ENCODE measurements around the gene ADCY3. TPM values are rescaled to one million over a fixed set of nuclear protein-coding genes. Genes with fewer than 3 reads are reported as not detected.

Gene ADCY3
- total RNA-seq = 40.6 and 43.0 TPM in 2 replicates

DNA sequence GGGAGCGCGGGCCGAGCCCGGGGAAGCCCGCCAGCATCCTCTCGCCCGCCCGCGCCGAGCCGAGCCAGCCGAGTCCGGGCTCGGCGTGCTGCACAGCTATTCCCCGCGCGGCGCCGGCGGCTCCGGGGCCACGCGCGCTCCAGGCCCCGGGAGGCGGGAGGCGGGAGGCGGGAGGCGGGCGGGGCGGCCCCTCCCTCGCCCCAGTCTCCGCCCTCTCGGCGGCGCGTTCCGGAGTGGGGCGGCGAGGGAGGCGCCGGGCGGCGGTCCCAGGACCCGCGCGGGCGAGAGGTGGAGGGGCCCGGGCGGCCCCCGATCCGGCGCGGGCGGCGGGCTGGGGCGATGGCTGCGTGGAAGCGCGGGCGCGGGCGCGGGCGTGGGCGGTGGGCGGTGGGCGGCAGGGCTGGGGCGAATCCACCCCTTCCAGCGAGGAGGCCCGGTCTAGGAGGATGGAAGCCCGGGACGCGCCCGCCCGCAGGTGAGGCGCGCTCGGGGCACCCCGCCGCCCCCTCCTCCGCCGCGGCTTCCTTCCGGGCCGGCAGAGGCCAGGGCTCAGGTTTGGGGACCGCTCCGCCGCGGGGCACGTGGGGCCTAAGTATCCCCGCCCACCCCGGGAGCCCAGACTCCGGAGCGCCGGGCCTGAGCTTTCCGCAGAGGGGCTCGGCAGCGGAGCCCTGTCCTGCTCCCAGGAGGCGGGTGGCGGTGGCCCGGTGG is at the start of gene ADCY3:
Gene ADCY3, minus strand, starts transcription at position 140 of the 711 bp plus-strand sequence. CDS start 1,250 bp downstream, outside the sequence.
- intact Hi-C loops (cut with micrococcal nuclease) = loop anchor here (1.0 to 10.0 kb wide), 5 partner anchors 122 to 563 kb away; partner anchors contain the start of genes EFR3B and NCOA1

- intact Hi-C loops (cut with micrococcal nuclease) = loop anchor here (2.0 to 10.0 kb wide), 9 partner anchors 285 to 1378 kb away; partner anchors contain the start of genes ADGRF3, ATAD2B, DTNB and RAB10
Observed at GRCh38 chr2:24969784-24970183, 49.7 kb upstream of the ADCY3 start.

DNA sequence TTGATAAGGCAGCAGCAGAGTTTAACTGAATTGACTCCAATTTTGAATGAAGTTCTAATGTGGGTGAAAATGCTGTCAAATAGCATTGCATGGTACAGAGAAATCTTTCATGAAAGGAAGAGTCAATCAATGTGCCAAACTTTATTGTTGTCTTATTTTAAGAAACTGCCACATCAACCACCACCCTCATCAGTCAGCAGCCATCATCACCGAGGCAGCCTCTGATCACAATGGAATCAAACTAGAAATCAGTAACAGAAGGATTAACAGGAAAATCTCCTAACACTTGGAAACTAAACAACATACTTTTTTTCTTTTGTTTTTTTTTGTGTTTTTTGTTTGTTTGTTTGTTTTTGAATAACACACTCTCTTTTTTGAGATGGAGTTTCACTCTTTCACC is 41.9 kb upstream of the ADCY3 start:
- intact Hi-C loops (cut with micrococcal nuclease) = no loop called here

GRCh38 chr2:24959761-24960160 is 39.7 kb upstream of the ADCY3 start:
- intact Hi-C loops (cut with micrococcal nuclease) = no loop called here

GRCh38 chr2:24958411-24958935 is 38.4 kb upstream of the ADCY3 start:
- intact Hi-C loops (cut with micrococcal nuclease) = no loop called here

- intact Hi-C loops (cut with micrococcal nuclease) = no loop called here
Observed at GRCh38 chr2:24957976-24958375, 37.9 kb upstream of the ADCY3 start.

DNA sequence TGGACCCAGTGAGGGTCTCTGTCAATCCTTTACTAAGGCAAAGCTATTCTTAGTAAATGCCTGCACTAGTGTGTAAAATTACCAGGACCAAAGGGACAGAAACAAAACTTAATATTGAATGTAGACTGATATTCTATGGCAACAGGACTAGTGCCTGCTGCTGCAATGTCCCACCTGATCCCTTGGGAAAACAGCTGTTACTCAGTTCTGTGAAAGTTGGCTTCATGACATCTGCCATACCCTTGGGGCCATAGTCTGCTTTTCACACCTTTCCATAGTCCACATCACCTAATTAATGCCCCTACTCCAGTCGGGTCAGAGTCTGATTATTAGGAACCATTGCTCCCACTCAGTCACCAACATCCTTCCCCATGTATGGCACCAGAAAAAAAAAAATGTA is 37.2 kb upstream of the ADCY3 start:
- intact Hi-C loops (cut with micrococcal nuclease) = no loop called here

DNA sequence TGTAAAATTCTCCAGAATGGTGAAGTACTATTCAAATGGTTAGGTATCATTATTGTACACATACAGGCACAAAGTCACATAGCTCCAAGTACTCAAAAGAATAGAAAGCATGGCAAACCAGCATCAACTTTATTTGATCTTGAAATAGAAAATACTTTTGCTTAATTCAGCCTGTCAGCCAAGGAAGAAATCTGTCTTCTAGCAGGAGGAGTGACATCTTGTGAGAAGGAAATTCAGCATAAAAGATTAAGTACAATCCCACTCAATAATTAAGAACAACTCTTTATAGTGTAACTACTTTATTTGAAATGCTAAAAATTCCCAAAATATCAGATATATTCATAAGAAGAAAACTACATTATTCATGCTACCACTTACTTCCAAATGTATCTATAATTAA is 35.9 kb upstream of the ADCY3 start:
- intact Hi-C loops (cut with micrococcal nuclease) = no loop called here

DNA sequence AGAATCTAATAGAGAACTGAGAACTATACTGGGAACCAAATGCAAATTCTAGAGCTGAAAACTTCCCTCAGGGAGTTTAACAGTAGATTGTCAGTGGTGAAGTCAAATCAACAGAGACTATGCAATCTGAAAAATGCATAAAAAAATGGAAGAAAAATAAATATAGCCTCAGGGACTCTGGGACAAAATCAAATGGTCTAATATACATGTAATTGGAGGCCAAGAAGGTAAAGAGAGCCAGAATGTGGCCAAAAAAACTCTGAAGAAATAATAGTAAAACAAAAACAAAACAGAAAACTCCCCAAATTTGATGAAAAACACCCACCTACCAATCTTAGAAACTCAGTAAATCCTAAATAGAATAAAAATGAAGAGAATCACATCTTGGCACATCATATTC is 35.2 kb upstream of the ADCY3 start:
- intact Hi-C loops (cut with micrococcal nuclease) = no loop called here

DNA sequence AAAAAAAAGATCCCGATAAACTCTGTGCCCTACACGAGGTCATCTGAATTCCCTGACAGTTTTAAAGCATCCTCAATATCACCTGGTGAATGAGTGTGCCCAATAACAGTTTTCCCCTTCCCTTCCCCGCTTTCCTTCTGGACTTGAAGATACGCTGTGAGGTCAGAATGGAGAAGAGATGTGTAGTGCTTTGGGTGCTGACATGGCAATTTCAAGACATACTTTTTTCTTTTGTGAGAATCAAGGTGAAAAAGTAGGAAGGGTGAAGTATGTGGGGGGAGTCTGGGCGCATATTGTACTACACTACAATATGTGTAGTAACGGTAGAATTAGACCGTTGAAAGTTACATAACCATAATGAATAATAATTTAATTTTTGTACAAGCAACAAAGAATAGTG is 30.1 kb upstream of the ADCY3 start:
- intact Hi-C loops (cut with micrococcal nuclease) = no loop called here

- intact Hi-C loops (cut with micrococcal nuclease) = no loop called here
Observed at GRCh38 chr2:24948506-24948905, 28.5 kb upstream of the ADCY3 start.

GRCh38 chr2:24947561-24948157 is 27.6 kb upstream of the ADCY3 start:
- intact Hi-C loops (cut with micrococcal nuclease) = no loop called here

DNA sequence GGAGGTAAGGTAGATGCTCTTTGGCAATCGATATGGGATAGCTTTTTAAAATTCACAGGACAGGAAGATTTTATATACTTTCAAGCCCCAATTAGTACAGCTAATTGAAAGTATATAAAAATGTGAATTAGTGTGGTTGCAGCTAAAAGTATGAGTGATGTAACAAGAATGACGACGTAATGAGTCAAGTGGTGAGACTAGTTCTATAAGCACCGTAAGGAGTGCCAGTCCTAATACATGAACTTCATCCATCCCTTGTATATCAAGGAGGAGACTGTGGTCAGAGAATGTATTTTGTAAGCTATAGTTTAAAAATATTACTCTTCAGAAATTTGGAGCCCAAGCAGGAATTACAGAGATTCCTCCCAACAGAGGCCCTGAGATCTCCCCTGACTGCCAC is 25.9 kb upstream of the ADCY3 start:
- intact Hi-C loops (cut with micrococcal nuclease) = no loop called here

DNA sequence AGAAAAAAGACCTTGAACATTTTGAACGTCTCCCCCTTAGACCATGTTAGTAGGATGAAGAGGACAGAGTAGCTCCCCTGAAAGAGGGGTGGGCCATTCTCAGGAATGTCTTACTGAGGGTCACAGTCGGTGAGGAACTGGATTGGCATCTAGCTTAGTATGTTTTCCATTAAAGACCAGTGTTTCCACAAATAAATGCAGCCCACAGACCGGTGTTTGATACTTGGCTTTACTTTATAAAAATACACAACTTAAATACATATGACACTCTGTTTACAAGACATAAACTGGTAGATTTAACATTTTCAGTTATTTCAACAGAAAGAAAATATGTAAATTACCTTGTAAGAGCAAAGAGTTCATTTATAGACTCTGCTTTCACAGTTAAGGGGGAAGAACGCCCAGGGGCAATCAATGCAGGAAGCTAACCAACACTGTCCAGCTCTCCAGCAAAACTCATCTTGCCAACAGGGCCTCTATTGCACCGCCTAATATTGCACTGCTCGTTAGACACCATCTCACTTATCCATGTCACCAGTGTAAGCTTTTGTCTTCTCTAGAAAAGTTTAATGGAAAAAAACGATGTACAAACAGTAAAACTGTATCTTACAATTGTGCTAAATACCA is 23.5 kb upstream of the ADCY3 start:
- intact Hi-C loops (cut with micrococcal nuclease) = no loop called here

DNA sequence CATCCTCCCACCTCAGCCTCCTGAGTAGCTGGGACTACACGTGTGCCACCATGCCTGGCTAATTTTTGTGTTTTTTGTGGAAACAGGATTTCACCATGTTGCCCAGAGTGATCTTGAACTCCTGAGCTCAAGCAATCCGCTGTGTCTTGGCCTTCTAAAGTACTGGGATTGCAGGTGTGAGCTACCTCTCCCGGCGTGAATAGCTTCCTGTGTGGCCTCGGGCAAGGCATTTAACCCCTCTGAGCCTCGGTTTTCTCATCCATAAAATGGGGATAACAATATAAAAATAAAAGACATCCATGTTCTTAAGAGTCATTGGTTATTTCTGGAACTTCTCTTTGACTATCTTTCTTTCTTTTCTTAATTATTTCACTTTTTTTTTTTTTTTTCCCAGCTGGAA is 19.3 kb upstream of the ADCY3 start:
- intact Hi-C loops (cut with micrococcal nuclease) = no loop called here

- intact Hi-C loops (cut with micrococcal nuclease) = no loop called here
Observed at GRCh38 chr2:24937236-24937635, 17.2 kb upstream of the ADCY3 start.

- intact Hi-C loops (cut with micrococcal nuclease) = no loop called here
Observed at GRCh38 chr2:24935145-24935544, 15.1 kb upstream of the ADCY3 start.

DNA sequence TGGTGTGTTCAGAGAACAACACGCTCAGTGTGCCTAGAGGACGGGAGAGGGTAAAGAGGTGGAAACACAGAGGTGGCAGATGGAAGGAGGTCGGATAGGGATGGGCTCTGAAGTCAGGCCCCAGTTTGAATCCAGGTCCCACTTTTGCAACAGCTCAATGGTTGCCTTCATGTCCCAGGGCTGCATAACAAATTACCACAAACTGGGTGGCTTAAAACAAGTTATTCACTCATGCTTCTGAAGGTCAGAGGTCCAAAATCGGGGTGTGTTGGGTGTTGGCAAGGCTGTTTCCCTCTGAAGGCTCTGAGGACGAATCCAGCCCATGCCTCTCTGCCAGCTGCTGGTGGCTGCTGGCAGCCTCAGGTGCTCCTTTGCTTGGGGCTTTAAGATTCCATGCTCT is 12.7 kb upstream of the ADCY3 start:
- intact Hi-C loops (cut with micrococcal nuclease) = no loop called here

DNA sequence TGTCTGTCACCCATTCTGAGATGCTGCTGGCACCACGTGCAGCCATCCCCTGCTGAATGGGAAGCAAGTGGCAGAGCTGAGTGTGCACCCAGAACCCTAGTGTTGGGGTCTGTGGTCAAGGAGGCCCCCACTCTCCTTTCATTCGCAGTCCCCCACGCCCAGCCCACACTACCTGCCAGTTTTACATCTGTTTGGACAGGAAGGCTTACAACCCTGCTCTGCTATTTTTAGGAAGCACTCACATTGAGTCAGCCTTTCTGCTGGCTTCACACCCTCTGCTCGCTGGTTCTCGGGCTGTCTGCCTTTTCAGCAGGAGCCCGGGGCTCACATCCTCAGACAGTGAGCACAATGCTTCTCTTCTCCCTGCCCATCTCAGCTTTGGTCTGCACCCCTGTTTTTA is 10.7 kb upstream of the ADCY3 start:
- intact Hi-C loops (cut with micrococcal nuclease) = no loop called here

GRCh38 chr2:24929230-24929629 is 9.2 kb upstream of the ADCY3 start:
- intact Hi-C loops (cut with micrococcal nuclease) = loop anchor here (10.0 kb wide), 1 partner anchor 354 kb away; no protein-coding TSS in a partner anchor

DNA sequence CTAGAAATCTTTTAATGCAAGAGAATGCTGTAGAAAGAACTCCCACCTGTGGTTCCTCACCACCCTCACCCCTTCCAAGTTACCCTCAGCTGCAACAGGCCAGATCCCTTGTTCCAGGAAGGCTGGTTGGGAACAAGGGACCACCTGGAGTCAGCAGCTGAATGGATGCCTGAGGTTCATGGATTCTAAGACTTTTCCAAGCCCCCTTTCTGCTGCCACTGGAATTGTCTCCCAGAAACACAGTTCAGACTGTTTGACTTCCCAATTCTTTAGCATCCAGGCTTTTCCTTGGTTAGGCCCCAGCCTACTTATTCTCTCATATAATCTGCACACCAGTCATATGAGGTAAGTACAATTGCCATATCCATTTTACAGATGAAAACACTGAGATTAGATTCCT is 8.0 kb upstream of the ADCY3 start:
- intact Hi-C loops (cut with micrococcal nuclease) = loop anchor here (10.0 kb wide), 1 partner anchor 353 kb away; no protein-coding TSS in a partner anchor

DNA sequence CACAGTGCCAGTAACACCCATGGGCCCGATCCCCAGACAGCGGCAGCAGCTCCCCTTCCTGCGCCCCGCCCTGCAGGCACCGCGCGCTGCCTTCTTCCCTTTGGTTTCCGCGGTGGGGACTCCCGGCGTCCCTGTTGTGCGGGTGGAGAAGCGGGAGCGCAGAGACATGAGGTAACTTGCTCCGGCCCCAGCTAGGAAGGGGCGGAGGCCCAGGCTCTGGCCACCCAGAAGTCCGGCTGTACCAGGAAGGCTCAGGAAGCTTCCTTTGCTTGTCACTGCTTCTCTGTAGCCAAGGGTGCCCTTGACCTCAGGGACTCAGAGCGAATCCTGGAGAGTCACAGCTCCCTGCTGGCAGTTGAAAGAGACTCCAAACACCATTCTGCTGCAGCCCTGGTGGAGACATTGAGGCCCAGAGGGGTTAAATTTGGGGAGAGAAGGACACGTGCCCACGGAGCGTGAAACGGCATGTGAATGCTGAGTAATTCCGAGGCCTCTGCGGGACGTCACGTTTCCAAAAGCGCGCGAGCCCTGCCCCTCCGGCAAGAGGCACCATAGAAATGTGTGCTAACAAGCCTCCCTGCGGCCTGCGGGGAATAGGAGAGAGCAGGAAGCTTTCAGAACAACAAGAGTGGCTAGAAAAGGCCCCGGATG is 6.7 kb upstream of the ADCY3 start:
- intact Hi-C loops (cut with micrococcal nuclease) = loop anchor here (10.0 kb wide), 1 partner anchor 352 kb away; no protein-coding TSS in a partner anchor

All from T-helper 1 cell treated with Interleukin-12 subunit alpha and Interleukin-12 subunit beta and Interleukin-4 antibody, amounts not matched to agents 30 ng/mL and 1 ng/mL, for 36 hours (primary cell).